AML-193 (cell line): Measurements from ENCODE around the gene ANKMY1.
"Not testable (repeated sequence)": the region's sequence is repeated elsewhere in the genome, so short reads cannot be mapped to it uniquely, and the experiment has no call there.

Source experiments
- DNase-seq, 2 experiments: peaks; one replicate each; lab custom pipeline; 2025; lab: John Stamatoyannopoulos, UW

ANKMY1 gene

DNA sequence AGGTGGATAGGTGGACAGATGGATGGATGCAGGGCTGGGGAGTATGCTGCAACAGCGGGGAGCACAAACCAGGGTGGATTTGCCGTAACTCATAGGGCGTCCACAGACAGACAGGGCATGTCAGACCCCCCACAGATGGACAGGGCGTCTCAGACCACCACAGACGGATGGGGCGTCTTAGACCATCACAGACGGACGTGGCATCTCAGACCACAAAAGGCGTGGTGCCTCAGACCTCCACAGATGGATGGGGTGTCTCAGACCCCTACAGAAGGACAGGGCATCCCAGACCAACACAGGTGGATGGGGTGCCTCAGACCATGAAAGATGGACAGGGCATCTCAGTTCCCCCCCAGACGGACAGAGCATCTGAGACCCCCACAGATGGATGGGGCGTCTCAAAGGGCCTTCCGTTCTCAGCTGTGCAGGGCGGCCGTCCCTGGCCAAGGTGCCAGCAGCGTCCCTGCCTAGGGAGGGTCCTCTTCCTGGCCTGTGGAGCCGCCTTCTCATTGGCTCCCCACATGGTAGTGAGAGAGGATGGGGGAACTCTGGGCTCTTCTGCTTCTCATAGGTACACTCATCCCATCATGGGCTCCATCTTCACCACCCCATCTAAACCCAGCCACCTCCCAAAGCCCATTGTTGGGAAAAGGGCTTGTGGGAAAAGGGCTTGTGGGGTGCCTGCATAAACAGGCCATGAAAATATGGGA lies 2.1 kb downstream of the ANKMY1 start:
- no peak for DNase-seq

DNA sequence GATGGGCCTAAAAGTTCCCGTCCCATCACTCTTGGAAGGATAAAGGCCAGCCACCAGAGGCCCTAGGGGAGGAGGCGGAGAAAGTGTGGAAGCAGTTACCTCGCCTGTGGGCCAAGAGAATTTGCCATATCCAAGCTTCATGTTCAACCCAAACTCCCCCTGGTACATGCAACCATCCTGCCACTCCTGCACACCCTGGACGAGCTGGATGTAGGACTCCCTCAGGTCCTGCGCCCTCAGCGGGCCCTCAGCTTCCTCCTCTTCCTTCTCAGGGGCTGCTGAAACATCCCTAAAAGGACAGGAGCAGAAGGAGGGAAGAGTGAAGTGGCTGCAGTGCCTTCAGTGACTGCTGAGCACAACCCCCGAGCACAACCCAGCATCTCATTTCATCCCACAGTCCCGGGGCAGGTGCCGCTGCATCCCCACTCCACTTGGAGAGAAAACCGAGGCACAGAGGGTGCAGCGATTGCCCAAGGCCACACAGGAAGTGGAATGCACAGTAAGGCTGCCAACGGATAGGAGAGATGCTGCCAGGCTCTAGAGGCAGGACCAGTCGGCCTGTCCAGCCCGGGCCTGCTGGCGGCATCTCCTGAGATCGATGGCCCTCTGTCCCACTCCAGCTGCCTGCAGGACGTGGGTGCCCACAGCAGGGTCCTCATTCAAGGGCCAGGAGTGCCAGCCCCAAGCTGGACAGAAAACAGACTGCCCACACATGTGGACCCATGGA lies 2.9 kb downstream of the ANKMY1 start:
- no peak for DNase-seq

- DNase-seq: no peak
Measured at GRCh38 chr2:240553956-240554480, 3.8 kb downstream of the ANKMY1 start.

DNA sequence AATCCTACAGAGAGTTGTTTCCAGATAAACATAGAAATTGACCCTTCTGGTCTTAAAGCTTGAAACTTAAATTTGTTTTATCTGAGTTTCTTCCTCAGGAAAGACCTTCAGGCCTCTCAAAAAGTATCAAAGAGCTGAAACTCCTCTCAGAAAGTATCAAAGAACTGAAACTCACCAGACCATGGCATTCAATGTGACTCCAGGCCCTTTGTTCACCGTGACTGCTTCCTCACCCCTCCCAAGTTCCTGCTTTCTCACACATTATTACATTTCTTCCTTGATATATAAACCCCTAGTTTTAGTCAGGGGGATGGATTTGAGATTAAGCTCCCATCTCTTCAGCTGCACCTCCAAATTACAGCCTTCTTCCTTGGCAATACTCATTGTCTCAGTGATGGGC lies 6.0 kb downstream of the ANKMY1 start:
- DNase-seq: no peak

DNA sequence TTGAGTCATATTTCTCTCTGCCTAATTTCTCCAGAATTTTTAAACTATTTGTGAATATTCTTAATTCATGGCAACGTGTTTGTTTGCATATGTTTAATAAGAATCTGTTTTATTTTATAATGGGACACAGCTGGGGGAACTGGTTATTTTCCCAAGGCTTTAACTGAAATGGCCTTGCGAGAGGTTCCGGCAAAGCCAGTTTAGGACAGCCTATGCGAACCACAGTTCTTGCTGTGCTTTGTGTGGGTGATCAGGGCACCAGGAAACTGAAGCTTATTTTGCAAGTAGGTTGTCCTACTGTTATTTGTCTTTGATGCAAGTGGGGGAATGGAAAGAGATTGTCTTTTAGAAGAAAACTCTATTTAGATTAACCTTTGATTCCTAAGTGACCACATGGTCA lies 6.5 kb downstream of the ANKMY1 start:
- no peak for DNase-seq

DNA sequence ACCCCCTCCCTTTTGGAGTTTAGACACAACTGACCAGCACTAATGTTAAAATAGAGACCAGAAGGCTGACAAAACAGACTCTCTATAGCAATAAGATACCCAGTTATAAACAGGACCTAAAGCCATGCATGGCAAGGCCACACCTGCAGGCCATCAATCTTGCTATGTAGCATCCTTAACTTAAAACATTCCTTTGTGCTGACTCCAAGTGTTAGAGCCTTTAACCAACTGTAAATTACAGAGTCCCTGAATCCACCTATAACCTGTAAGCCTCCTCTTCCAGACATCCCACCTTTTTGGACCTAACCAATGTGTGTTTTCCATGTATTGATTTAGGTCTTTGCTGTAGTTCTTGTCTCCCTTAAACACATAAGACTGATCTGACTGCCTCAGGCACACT lies 17.9 kb downstream of the ANKMY1 start:
- DNase-seq: no peak

- DNase-seq: not testable (repeated sequence)
Measured at GRCh38 chr2:240539101-240539500, 18.7 kb downstream of the ANKMY1 start.

GRCh38 chr2:240538031-240538780 lies 19.6 kb downstream of the ANKMY1 start:
- no peak for DNase-seq

DNA sequence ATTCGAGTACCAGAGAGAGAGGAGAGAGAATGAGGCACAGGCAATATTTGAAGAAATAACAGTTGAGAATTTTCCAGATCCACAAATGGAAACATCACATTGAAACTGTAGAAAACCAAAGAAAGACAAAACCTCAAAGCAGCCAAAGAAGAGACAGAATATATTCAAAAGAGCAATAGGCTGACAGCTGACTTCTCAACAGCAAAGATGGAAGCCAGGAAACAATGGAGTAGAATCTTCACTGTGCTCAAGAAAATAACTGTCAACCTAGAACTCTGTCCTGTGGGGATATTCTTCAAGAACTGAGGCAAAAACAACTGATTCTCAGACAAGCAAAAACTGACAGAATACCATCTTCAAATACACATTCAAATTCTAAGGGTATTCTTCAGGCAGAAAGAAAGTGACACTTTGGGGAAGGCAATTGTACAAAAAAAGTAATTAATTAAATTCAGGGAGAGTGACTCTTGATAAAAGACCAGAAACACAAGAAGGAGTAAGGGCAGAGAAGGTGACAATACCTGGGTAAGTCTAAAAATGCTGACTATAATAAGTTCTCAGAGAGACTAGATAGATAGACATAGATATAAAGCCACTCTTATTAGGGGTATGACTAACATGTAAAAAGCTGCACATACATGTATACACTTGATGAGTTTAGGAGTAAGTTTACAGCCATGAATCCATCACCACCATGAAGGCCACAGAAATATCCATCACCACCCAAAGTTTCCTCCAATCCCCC lies 25.6 kb downstream of the ANKMY1 start:
- no peak for DNase-seq

GRCh38 chr2:240531038-240531437 lies 26.8 kb downstream of the ANKMY1 start:
- DNase-seq: no peak

- no peak for DNase-seq
Measured at GRCh38 chr2:240530181-240530580, 27.6 kb downstream of the ANKMY1 start.

GRCh38 chr2:240529344-240529999 lies 28.3 kb downstream of the ANKMY1 start:
- no peak for DNase-seq

- no peak for DNase-seq
Measured at GRCh38 chr2:240528406-240529040, 29.3 kb downstream of the ANKMY1 start.

GRCh38 chr2:240527153-240527750 lies 30.5 kb downstream of the ANKMY1 start:
- DNase-seq: no peak

DNA sequence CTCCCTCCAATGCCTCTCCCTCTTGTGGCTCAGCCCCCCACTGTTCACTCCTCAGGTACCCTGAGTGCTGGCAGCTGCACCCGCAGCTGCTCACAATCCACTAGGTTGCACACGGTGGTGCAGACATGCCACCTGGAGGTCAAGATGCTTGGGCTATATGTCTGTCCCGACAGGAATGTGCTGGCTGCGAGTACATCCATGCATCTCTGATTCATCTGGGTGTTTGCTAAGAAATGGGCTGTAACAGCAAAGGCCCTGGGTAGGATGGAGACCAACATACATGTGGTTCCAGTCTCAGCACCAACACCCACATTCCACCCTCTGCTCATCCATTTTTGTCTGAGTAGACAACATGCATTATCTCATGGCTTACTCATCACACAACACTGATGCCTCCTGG lies 31.3 kb downstream of the ANKMY1 start:
- no peak for DNase-seq

- no peak for DNase-seq
Measured at GRCh38 chr2:240525802-240526201, 32.0 kb downstream of the ANKMY1 start.

GRCh38 chr2:240524963-240525718 lies 32.6 kb downstream of the ANKMY1 start:
- DNase-seq: peak in 1 of 2 experiments; percentile 29

GRCh38 chr2:240523451-240524281 lies 34.1 kb downstream of the ANKMY1 start:
- DNase-seq: no peak

GRCh38 chr2:240522406-240522805 lies 35.4 kb downstream of the ANKMY1 start:
- no peak for DNase-seq
